Measurements from ENCODE around the gene SLC13A4.
"Not testable (repeated sequence)": the region's sequence is repeated elsewhere in the genome, so short reads cannot be mapped to it uniquely, and the experiment has no call there.

SLC13A4 gene

GRCh38 chr7:135644154-135644553 is 83.8 kb downstream of the SLC13A4 start:
- DNase-seq (ENCODE audit: extremely low spot score, insufficient read length, low read depth) = no peak
- FAIRE-seq = no peak

- FAIRE-seq; DNase-seq (ENCODE audit: extremely low spot score, insufficient read length, low read depth): not testable (repeated sequence)
Measured at GRCh38 chr7:135639690-135640089, 88.3 kb downstream of the SLC13A4 start.

DNA sequence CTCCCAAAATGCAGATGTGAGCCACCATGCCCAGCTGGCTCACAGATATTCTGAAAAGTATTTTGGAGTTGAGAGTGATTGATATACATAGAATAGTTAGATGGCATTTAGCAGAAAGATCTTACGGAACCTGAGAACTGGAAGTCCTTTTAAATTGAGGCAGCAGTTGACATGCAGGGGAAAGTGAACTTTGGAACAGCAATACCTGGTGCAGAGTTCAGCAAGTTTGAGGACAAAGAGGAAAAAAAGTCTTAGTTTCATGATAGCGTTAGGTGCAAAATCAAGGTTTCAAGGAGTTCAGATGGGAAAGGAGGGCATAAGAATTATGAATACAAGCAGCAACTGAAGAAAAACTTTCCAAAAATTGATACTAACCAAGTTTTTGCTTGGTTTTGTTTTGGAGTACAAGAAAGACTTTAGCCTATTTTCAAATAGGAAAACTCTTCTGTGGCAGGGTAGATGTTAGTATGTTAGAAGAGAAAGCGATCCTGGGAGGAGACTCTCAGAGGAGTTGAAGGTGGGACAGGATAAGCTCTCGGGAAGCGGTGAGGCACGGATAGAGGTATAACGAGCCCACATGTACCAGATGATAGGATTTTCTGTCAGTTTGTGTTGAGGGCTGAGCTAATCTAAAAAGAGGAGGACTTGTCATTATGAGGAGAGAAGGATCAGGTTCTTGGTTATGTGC is 93.7 kb downstream of the SLC13A4 start:
- DNase-seq (ENCODE audit: extremely low spot score, insufficient read length, low read depth) (no peak), FAIRE-seq (no peak)

Measured in GM18507 (cell line).